Effector CD8-positive, alpha-beta T cell (primary cell): ENCODE results near the gene EPN1.

Experiments
- DNase-seq: peaks from one replicate; lab custom pipeline; 2025; lab: John Stamatoyannopoulos, UW

The EPN1 gene

DNA sequence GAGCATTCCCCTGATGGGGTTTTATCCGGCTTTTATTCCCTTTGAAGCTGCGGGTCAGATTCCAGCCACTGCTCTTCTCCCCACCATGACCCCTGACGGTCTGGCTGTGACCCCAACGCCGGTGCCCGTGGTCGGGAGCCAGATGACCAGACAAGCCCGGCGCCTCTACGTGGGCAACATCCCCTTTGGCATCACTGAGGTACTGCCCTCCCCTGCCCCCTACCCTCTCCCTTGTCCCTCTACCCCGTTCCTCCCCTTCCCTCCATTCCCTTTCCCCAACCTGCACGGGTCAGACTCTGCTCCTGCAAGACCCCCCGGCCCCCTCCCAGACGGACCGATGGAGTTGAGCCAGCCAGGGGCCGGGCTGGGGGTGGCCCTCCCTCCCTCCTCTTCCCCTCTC lies 14.0 kb upstream of the EPN1 start:
- no peak for DNase-seq

DNA sequence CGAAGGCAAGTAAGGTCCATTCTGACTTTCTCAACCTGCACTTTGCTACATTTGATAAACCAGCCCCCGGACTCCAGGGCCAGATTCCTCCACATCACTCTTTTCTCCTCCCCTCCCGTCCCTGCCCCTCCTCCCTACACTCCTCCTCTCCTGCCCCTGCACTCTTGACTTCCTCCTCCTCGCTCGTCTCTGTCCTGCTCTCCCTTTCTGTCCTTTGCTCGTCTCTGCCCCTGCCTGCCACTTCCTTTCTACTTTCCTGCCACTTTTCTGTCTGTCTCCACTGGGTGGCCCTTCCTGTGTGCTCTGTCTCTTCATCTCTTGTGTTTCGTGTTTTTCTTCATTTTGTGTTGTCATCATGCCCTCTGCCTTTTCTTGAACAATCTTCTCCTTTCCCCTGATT lies 13.2 kb upstream of the EPN1 start:
- no peak for DNase-seq

DNA sequence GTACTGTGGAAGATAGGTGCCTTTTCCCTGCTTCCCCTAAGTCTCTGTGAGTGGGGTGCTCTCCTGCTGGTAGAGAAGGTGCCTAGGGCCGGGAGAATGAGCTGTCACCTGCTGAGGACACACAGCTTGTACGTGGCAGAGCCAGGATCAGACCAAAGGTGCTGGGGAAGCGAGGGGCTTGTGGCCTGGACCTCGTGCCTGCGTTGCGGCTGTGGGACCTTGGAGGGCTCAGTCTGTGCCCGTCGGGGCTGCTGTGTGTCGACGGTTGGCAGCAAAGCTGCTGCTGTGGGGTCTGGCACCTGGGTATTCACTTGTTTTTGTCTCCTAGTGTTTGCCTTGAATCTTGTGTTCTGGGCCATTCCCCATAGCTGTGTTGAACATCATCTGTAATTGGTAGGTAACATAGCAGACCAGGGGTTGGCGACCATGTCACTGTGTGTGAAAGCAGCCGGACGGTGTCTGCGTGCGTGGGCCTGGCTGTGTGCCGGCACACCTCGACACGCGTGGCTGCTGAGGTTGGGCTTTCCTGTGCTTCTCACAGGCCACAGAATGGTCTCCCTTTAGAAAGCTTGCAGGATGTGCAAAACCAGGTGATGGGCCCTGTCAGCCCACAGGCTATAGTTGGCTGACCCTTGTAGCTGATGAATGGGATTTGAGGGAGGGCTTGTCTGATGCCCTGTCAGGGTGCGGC lies 11.0 kb upstream of the EPN1 start:
- no peak for DNase-seq

DNA sequence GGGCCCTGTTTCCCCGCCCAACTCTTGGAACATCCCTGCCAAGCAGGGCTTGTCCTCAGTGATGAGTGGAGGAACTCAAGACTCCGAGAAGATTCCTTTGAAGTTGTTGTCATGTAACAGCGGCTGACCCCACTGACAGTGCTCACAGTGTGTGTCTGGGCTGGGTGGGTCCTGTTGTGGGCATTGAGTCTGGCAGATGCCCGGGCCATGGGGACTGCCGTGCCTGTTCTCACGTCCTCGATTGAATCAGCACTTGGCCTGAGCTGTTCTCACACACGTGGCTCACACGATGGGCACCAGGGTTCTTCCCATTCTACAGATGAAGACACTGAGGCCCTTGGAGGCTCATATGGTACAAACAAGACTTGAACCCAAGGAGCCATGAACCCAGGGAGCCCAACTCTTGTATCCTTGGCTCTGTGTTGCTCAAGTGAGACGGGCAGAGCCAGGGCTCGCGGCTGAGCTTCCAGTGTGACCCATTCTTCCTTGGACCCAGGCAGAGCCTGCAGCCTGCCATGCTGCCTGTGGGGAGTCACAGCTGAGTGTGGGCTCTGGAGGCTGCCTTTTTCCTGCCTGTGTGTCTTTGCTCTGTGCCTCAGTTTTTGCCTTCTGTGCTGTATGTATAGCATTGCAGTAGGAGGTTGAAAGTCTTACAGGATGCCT lies 8.6 kb upstream of the EPN1 start:
- DNase-seq = no peak

DNA sequence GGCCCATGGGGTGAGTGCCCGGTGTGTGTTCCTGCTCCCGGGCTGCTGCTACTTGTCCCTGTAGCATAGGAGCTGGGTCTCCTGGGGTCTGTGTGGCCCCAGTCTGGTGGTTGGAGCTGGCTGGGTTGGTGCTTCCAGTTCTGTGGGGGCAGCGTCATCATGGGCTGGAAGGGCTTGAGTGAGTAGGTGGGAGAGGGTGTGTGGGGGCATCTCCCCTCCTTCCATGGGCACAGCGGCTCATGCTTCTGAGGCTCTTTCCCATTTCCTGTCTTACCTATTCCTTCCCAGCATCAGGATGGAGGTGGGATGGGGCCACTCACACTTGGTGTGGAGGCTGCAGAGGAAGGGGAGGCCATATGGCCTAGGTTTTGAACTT lies 8.0 kb upstream of the EPN1 start:
- no peak for DNase-seq

DNA sequence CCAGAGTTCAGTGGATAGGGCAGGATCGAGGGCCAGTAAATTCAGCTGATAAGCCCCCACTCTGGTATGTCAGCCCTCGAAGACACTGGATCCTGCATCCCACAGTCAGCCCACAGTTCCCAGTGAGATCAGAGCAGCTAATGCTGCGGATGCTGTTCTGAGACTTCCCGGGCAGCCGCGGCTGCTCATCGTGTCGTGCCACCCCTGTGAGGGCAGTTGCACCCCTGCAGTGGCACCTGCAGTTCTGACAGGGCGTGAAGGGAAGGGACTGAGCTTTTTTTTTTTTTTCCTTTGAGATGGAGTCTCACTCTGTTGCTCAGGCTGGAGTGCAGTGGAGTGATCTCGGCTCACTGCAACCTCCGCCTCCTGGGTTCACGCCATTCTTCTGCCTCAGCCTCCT lies 7.5 kb upstream of the EPN1 start:
- DNase-seq = no peak

DNA sequence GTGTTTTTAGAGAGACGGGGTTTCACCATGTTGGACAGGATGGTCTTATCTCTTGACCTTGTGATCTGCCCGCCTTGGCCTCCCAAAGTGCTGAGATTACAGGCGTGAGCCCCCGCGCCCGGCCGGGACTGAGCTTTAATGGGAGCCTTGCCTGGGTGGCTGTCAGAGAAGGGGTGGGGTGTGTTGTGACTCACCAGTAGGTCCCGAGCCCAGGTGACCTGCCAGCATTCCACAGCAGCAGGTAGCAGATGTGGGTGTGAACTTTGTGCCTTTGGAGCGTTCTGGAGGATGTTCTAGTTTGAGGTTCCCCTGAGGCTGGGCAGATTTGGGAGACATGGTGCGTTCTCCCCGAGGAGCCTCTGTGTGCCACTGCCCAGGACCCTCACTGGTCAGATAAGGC lies 7.1 kb upstream of the EPN1 start:
- no peak for DNase-seq

DNA sequence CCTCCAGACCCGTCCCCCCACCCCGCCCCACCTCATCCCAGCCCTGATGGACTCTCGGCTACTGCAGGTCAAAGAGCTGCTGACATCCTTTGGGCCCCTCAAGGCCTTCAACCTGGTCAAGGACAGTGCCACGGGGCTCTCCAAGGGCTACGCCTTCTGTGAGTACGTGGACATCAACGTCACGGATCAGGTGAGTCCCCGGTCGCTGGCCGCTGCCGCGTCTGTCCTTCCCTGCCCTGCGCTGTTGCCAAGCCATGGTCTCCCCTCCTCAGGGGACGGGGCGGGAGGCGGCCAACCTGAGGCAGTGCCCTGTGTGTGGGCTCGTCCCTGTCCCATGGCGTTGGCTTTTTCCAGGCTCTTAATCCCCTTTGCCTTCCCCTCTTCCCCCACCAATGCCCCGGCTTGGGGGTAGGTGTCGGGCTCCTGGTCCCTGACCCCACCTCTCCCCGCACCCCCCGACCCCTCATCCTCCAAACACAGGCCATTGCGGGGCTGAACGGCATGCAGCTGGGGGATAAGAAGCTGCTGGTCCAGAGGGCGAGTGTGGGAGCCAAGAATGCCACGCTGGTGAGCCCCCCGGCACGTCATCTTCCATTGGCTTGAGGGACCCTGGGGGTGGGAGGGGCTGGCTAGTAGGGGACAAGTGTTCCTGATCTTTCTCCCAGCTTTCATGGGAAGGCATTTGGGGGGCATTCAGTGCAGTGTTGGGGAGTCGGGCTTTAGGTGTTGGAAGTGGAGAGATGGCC lies 6.2 kb upstream of the EPN1 start:
- no peak for DNase-seq

DNA sequence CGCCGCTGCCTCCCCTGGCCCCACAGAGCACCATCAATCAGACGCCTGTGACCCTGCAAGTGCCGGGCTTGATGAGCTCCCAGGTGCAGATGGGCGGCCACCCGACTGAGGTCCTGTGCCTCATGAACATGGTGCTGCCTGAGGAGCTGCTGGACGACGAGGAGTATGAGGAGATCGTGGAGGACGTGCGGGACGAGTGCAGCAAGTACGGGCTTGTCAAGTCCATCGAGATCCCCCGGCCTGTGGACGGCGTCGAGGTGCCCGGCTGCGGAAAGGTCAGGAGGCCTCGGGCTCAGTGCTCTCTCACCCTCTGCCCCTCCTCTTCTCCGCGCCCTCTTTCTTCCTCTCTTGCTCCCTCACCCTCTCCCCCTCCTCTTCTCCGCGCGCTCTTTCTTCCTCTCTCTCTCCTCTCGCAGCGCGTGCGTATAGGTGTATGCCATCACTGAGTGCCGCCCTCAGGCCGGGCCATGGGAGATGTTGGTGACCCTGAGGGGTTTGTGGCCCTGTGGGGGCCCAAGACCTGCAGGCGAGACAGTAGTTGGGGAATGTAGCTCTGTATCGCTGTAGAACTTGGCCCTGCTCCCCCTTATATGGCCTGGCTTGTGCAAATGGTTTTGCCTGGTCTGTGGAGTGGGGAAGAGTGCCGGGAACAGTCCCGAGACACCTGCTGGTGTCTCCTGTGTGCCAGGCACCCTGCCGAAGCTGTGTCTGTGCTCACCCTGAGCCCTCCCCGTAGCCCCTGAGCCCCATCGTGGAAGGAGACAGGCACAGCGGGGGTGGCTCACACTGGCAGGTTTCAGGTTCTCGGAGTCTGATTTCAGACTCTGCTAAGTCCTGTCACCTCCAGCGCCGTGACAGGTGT lies 5.4 kb upstream of the EPN1 start:
- no peak for DNase-seq

DNA sequence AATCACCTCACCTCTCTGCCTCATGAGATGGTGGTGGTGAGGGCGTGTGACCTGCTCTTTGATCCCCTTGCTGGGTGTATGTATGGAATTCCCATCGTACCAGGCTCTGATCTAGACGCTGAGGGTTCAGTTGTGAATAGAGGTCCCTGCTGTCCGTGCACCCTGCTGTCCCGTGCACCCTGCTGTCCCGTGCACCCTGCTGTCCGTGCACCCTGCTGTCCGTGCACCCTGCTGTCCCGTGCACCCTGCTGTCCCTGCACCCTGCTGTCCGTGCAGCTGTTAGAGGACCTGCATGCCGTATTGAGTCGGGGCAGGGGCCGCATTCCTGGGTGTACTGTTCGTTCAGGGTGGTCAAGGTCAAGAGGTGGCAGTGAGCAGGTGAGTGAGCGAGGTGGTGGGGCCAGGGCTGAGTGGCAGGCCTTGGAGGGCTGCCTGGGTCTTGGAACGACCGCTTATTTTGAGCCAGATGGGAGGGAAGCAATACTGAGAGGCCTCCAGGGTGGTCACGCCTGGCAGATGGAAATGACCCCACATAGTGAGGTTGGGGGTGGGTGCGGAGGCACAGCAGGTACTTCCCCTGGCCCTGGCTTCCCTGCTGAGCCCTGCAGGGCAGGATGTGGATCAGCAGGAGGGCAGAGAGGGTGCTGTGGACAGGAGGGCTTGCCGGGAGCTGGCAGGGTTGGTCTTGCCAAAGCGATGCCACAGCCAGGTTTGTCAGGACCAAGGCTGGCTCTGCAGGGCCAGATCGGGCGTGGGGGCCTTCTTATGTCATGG lies 4.6 kb upstream of the EPN1 start:
- no peak for DNase-seq

DNA sequence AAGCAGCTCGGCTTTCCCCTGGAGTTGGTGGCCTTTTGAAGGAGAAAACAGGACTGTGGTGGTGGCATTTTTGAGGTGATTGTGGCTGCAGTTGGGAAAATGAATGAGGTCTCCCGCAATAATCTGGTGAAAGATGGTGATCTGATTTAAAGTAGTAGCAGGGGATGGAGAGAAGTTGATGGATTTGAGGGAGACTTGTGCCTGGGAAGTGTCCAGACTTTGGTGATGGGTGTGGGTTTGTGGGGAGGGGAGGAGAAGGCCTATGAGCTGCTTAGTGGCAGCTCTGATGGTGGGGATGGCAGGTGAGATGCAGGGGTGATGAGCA lies 4.0 kb upstream of the EPN1 start:
- DNase-seq = no peak

DNA sequence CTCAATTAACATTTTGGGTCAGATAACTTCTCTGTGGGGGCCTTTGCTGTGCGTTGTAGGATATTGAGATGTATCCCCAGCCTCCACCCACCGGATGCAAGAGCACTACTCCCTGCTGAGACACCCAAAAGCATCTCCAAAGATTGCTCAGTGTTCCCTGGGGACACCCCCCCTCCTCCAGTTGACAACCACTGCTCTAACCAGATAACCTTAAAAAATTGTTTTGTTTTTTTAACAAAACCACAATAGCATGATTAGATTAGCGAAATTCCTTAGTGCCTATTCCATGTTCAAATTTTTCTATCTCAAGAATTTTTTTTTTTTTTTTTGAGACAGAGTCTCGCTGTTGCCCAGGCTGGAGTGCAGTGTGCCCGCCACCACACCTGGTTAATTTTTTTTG lies 2.6 kb upstream of the EPN1 start:
- no peak for DNase-seq

DNA sequence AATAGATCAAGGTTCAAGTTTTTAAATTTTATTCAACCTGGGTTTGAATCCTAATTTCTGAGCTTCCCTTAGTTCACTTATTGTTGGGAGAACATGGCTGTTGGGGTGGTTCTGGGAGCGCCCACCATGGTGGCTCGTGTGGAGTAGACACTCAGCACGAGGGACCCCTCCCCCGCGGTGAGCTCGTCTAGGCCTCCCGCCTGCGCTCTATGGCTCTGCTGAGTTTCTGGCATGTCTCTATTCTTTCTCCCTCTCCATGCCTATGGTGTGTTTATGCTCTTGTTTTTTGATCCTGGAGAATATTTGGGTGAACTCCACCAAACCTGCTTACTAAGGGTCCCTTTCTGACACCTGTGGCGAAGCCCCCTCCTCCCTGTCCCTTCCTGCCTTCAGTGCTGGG lies 1.6 kb upstream of the EPN1 start:
- DNase-seq = no peak

DNA sequence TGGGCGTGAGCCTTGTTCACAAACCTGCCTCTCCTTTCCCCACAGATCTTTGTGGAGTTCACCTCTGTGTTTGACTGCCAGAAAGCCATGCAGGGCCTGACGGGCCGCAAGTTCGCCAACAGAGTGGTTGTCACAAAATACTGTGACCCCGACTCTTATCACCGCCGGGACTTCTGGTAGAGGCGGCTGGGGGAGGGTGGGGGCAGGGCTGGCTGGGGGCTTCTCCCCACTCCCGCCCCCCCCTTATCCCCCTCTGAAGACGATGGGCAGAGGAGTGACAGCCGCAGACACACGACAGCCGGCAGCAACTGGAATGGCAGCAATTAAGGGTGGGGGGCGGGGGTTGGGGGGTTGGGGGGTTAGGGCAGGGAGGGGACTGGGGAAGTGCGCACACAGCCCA lies 1.1 kb upstream of the EPN1 start:
- DNase-seq = no peak

DNA sequence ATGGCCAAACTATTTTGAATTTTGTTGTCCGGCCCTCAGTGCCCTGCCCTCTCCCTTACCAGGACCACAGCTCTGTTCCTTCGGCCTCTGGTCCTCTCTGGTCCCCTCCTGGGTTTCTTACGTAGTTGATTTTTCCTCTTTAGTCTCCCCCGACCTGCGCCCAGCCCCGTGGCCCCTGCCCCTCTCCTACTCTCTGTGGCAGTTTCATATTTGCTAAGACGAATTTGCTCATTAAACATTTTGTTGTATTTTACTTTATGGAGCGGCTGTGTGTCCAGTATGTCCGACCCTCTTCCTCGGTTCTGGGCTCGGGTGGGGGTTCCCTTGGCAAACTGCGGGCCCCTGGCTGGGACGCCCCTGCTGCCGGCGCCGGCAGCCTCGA lies 576 bp upstream of the EPN1 start:
- no peak for DNase-seq

DNA sequence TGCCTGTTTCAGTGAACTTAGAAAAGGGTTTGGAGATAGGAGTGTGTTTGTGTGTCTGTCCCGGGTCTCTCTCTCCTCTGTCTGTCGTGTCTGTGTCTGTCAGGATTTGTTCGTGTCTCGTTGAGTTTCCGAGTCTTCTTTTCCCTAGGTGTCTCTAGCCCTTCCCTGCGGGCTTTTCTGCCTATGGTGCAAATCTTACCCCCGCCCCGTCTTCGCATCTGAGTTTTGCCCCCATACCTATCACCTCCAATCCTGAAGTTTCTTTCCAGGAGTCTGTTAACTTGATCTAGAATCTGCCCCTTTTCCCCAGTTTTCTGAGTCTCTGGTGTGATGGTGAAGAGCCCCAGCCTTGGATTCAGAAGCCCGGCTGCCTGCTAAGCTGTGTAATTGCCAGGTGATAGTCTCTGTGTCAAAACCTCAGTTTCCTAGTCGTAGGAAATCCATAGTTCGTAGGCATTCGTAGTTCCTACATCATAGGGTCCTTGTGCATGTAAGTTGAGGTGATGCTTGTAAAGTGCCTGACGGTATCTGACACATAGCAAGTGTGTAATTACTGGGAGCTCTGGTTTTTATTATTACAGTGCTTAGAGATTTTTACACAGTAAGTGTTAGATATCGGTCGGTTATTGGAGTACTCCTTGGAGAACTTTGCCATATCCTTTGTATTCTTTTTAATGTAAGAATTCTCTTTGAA lies 782 bp downstream of the EPN1 start:
- DNase-seq = no peak

DNA sequence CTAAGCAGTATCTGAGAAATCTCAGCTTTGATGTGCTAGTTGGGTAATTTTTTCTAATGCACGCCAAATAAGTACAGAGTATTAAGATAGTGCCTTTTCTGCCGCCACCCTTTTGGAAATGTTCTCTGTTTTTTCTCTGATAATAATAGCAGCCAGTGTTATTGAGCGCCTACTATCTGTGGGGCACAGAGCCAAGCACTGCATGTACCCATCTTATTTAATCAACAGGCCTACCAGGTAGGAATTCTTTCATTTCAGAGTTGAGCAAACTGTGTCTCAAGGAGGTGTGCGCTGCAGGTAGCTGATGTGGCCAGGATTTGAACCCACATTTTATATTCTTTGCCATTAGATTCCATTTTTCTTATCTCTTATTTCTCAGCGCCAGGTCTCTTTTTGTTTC lies 1.4 kb downstream of the EPN1 start:
- no peak for DNase-seq

DNA sequence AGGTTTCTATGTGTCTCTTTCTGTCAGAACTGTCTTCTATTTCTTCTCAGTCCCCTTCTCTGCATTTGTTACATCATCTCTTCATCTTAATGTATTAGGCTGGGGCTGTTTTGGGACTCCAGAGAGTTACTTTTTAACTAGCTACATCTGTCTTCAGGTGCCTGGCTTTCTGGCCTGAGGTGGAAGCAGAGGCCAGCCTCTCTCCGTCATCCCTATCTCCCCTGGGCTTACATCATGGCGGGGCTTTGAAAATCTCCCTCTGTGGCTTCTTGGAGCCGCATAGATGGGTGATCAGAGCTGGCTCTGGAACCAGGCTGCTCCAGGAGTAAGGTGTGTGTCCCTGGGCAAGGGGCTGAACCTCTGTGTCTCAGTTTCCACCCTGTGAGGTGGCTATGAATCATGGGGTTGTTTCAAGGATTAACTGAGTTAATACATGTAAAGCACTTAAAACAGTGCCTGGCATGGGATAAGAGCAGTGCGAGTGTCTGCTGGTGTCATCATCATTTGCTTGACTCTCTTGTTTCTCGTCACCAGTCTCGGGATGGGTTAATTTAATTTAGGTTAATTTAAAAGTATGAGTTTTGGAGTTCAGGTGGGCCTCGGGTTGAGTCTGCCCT lies 2.0 kb downstream of the EPN1 start:
- no peak for DNase-seq

DNA sequence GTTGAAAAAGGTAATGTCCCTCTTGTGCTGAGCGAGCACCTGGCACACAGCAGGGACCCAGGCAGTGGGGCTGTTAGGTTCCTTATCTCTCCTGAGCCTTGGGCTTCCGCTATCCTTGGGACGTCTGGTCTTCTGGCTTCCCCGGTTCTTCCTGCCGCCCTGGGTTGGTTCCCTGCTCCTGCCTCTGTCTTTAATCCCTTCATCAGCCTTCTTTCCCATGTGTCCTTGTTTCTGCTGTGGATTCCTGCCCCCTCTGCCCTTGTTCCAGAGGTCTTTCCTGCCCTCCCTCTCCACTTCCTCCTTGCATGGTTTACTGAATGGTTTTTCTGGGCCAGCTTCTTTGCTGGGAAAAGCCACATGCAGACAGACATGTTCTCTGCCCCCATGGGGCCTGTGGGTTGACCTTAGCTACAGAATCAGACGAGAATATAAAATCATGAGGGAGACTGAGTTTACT lies 2.6 kb downstream of the EPN1 start:
- DNase-seq = no peak

DNA sequence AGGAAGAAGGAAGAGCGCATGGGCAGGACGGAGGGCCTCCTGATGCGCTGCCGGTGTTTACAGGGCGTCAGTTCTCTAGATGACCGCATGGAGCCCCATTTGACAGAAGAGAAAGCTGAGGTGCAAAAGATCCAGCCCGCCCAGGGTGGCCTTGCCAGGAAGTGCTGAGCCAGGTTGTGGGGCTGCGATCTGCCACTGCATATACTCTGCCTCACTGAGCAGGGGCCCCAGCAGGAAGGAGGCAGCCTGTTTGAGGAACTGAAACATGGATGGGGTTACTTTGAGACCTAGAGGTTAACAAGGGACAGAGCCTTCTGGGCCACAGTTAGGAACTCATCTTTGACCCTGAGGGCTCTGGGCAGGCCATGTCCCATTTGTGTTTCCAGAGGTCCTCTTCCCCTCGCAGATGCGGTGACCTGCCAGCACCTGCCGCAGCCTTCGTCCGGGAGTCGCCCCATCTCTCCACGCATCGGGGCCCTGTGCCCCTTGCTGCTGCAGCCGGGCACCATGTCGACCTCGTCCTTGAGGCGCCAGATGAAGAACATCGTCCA lies 3.2 kb downstream of the EPN1 start:
- DNase-seq = no peak
